Suprapubic skin (tissue), 4 donors: ENCODE results near the gene PRLR. TPM values are rescaled to one million over a fixed set of nuclear protein-coding genes. Genes with fewer than 3 reads are reported as not detected.
"Not testable (repeated sequence)": the region's sequence is repeated elsewhere in the genome, so short reads cannot be mapped to it uniquely, and the experiment has no call there.

Experiments used
- DNase-seq, 2 donors: peaks; one replicate each; pipeline ENCODE4 v3.0.0-alpha.2; 2019; ENCODE audit warnings: low spot score in 2 of 2
- H3K27ac ChIP-seq: fragments of 200-600 bp; sonication (generic); one replicate; pipeline ENCODE4 v1.5.1; 2019
- H3K27me3 ChIP-seq: fragments of 200-600 bp; sonication (generic); one replicate; pipeline ENCODE4 v1.5.1; 2019
- H3K36me3 ChIP-seq: fragments of 200-600 bp; sonication (generic); one replicate; pipeline ENCODE4 v1.5.1; 2019
- H3K4me1 ChIP-seq: fragments of 200-600 bp; sonication (generic); one replicate; pipeline ENCODE4 v1.5.1; 2019
- H3K4me3 ChIP-seq: fragments of 200-600 bp; sonication (generic); one replicate; pipeline ENCODE4 v1.5.1; 2019; ENCODE audit warnings: mild to moderate bottlenecking
- H3K9me3 ChIP-seq: fragments of 200-600 bp; sonication (generic); one replicate; pipeline ENCODE4 v1.5.1; 2019
- EP300 ChIP-seq: sonication (generic); formaldehyde crosslinking; IDR thresholded peaks from one replicate; pipeline ENCODE4 v1.6.1; 2017; ENCODE audit warnings: antibody characterized with exemption
- POLR2A ChIP-seq, 2 donors: fragments of 450-650 bp; IDR thresholded peaks; one replicate each; pipeline ENCODE4 v1.6.1; 2017; ENCODE audit warnings: antibody characterized with exemption in 2 of 2, mild to moderate bottlenecking in 2 of 2, moderate library complexity in 2 of 2
- POLR2AphosphoS5 ChIP-seq, 3 donors: sonication (generic); formaldehyde crosslinking; IDR thresholded peaks; one replicate each; pipeline ENCODE4 v1.6.1; 2017; ENCODE audit warnings: antibody characterized with exemption in 3 of 3
- WGBS: methylation state at CpG from one replicate; pipeline ENCODE4 v1.1.5; 2018; 5-methylcytosine and 5-hydroxymethylcytosine counted together
- total RNA-seq, 4 donors: library from RNA; depleted of rRNA; stranded (reverse); fragments of >200 nt; gene quantifications; one replicate each; pipeline ENCODE4 v1.1.0, GENCODE V29; 2016
- TF ChIP-seq, protein P1 (sequence below), 2 donors: fragments of 200-600 bp in 1 of 2; fragments of 450-650 bp in 1 of 2; sonication (generic) in 1 of 2; IDR thresholded peaks; one replicate each; pipeline ENCODE4 v1.5.1; 2016 to 2019; ENCODE audit warnings: antibody characterized with exemption in 2 of 2, mild to moderate bottlenecking in 1 of 2, moderate library complexity in 1 of 2

Gene PRLR
- total RNA-seq, 4 donors from 2014 or later = 8.0 to 18.7 (median 17.6) TPM

GRCh38 chr5:35044649-35045048, 185.6 kb downstream of the PRLR start:
- no peak overlapping the region for H3K4me3 ChIP-seq
- no peak for DNase-seq
- H3K27ac ChIP-seq = no peak overlapping the region
- TF ChIP-seq, protein P1, sequence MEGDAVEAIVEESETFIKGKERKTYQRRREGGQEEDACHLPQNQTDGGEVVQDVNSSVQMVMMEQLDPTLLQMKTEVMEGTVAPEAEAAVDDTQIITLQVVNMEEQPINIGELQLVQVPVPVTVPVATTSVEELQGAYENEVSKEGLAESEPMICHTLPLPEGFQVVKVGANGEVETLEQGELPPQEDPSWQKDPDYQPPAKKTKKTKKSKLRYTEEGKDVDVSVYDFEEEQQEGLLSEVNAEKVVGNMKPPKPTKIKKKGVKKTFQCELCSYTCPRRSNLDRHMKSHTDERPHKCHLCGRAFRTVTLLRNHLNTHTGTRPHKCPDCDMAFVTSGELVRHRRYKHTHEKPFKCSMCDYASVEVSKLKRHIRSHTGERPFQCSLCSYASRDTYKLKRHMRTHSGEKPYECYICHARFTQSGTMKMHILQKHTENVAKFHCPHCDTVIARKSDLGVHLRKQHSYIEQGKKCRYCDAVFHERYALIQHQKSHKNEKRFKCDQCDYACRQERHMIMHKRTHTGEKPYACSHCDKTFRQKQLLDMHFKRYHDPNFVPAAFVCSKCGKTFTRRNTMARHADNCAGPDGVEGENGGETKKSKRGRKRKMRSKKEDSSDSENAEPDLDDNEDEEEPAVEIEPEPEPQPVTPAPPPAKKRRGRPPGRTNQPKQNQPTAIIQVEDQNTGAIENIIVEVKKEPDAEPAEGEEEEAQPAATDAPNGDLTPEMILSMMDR (IDR thresholded peaks at IDR 0.05) = no peak
- no peak for TF ChIP-seq POLR2AphosphoS5 (IDR thresholded peaks at IDR 0.05)
- TF ChIP-seq POLR2A (IDR thresholded peaks at IDR 0.05) = no peak
- TF ChIP-seq EP300 = no peak
- H3K4me1 ChIP-seq = no peaks in the 10 kb centered on the region
- H3K27me3 ChIP-seq = peaks cover 6% of the 10 kb centered on the region
- 64% methylated on average over 4 of the region's 4 CpGs for WGBS
- no peaks in the 10 kb centered on the region for H3K9me3 ChIP-seq
- no peaks in the 10 kb centered on the region for H3K36me3 ChIP-seq

DNA sequence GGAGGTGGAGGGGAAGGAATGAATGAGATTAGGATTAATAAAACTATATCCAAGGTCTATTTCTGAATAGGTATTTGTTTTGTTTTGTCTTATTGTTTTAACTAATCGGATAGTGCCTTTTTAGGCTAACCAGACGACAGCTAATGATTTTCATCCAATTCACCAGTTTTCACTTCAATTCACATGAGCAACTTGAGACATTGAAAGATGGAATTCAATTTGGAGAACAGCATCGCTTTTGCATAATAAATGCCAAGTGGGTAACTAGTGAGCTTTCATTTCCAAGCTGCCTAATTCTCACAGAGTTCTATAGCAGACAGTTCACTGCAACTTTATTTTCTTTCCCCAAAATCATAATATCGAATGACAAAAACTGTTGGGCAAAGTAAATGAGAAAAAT, 187.5 kb downstream of the PRLR start:
- Histone ChIP-seq H3K36me3 (no peaks in the 10 kb centered on the region), H3K9me3 (no peaks in the 10 kb centered on the region), H3K4me1 (no peaks in the 10 kb centered on the region), H3K27ac (no peak overlapping the region), H3K4me3 (no peak overlapping the region), H3K27me3 (peaks cover under 1% of the 10 kb centered on the region)
- TF ChIP-seq, protein P1 (IDR thresholded peaks at IDR 0.05) = no peak
- TF ChIP-seq EP300 (no peak), POLR2AphosphoS5 (IDR thresholded peaks at IDR 0.05) (no peak), POLR2A (IDR thresholded peaks at IDR 0.05) (no peak)
- WGBS = 69% methylated on average over 4 of the region's 4 CpGs
- no peak for DNase-seq

DNA sequence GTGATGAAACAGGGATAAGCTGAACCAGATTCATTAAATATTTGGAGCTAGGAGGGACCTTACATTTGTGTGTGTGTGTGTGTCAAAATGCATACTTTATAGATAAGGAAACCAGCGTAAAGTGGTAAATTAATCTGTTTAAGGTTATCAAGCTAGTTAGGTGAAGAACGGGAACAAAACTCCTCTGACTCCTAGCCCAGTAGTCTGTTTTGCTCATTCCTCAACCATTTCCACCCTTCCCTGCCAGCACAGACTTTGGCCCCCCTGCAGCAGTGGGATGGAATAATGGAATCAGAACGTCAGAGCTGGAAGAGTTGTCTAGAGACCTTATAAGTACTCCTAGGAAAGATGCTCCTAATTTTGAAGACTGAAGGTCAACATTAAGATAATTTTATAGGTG, 189.0 kb downstream of the PRLR start:
- WGBS = 49% methylated on average over 3 of the region's 3 CpGs
- Histone ChIP-seq H3K4me3 (no peak overlapping the region), H3K27ac (no peak overlapping the region), H3K9me3 (no peaks in the 10 kb centered on the region), H3K4me1 (peaks cover 3% of the 10 kb centered on the region), H3K27me3 (no peaks in the 10 kb centered on the region), H3K36me3 (no peaks in the 10 kb centered on the region)
- TF ChIP-seq POLR2AphosphoS5 (IDR thresholded peaks at IDR 0.05) = no peak
- no peak for TF ChIP-seq POLR2A (IDR thresholded peaks at IDR 0.05)
- no peak for TF ChIP-seq EP300
- TF ChIP-seq, protein P1 (IDR thresholded peaks at IDR 0.05) = no peak
- no peak for DNase-seq

GRCh38 chr5:35038891-35039290, 191.4 kb downstream of the PRLR start:
- Histone ChIP-seq H3K27ac (no peak overlapping the region), H3K4me1 (peaks cover 3% of the 10 kb centered on the region), H3K4me3 (no peak overlapping the region), H3K27me3 (no peaks in the 10 kb centered on the region), H3K36me3 (no peaks in the 10 kb centered on the region), H3K9me3 (no peaks in the 10 kb centered on the region)
- no peak for DNase-seq
- 68% methylated on average over 2 of the region's 2 CpGs for WGBS
- TF ChIP-seq, protein P1 (IDR thresholded peaks at IDR 0.05) = no peak
- TF ChIP-seq EP300 = no peak
- no peak for TF ChIP-seq POLR2AphosphoS5 (IDR thresholded peaks at IDR 0.05)
- TF ChIP-seq POLR2A (IDR thresholded peaks at IDR 0.05) = no peak

DNA sequence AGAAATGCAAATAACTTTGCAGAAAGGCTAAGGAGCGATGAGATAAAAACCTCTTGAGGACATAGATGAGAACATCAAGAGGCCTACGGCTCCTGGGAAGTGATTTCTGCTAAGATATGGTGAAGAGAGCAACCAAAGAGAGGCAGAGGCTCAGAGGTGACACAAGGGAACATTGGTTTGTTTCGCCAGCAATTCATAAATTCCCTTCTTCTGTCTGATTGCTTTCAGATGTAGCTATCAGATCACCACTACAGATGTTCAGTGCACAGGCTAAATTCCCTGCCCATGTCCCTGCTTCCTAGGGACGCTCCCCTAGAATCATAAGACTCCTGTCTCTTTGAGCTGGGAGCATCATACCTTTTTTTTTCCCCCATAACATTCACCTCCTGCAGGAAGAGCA, 193.8 kb downstream of the PRLR start:
- Histone ChIP-seq H3K27ac (no peak overlapping the region), H3K9me3 (no peaks in the 10 kb centered on the region), H3K4me1 (peaks cover 3% of the 10 kb centered on the region), H3K4me3 (no peak overlapping the region), H3K36me3 (no peaks in the 10 kb centered on the region), H3K27me3 (no peaks in the 10 kb centered on the region)
- no peak for DNase-seq
- no peak for TF ChIP-seq POLR2A (IDR thresholded peaks at IDR 0.05)
- no peak for TF ChIP-seq POLR2AphosphoS5 (IDR thresholded peaks at IDR 0.05)
- no peak for TF ChIP-seq EP300
- TF ChIP-seq, protein P1 (IDR thresholded peaks at IDR 0.05) = no peak
- WGBS = 56% methylated on average over 4 of the region's 4 CpGs

GRCh38 chr5:35035929-35036328, 194.4 kb downstream of the PRLR start:
- 60% methylated on average over 4 of the region's 4 CpGs for WGBS
- not testable (repeated sequence) for DNase-seq, H3K27me3 ChIP-seq, H3K4me3 ChIP-seq, H3K27ac ChIP-seq, H3K9me3 ChIP-seq, H3K4me1 ChIP-seq, H3K36me3 ChIP-seq
